Breast epithelium (tissue), 4 donors: ENCODE data around the gene PAIP2. TPM values are rescaled to one million over a fixed set of nuclear protein-coding genes. Genes with fewer than 3 reads are reported as not detected.

Experiments used
- DNase-seq, 2 donors: peaks; one replicate each; pipeline ENCODE4 v3.0.0-alpha.2; 2019; ENCODE audit warnings: low spot score in 2 of 2
- H3K27ac ChIP-seq, 2 donors: fragments of 200-600 bp; sonication (generic) in 1 of 2; one replicate each; pipeline ENCODE4 v1.5.1; 2016 to 2019; ENCODE audit warnings: mild to moderate bottlenecking in 1 of 2
- H3K27me3 ChIP-seq, 2 donors: fragments of 200-600 bp; sonication (generic) in 1 of 2; one replicate each; pipeline versions ENCODE4 v1.5.1 to v1.6.0; 2017 to 2019; ENCODE audit warnings: control low read depth in 1 of 2, mild to moderate bottlenecking in 1 of 2
- H3K36me3 ChIP-seq: fragments of 200-600 bp; one replicate; pipeline ENCODE4 v1.5.1; 2019
- H3K4me1 ChIP-seq, 2 donors: fragments of 200-600 bp; sonication (generic); one replicate each; pipeline ENCODE4 v1.5.1; 2016 to 2019; ENCODE audit warnings: control low read depth in 1 of 2
- H3K4me3 ChIP-seq, 3 donors: fragments of 200-600 bp; sonication (generic); 1 replicate in 2 of 3; 2 replicates in 1 of 3; pipeline ENCODE4 v1.5.1; 2016 to 2019; ENCODE audit warnings: mild to moderate bottlenecking in 3 of 3, moderate library complexity in 2 of 3
- H3K9me3 ChIP-seq, 2 donors: fragments of 200-600 bp; sonication (generic) in 1 of 2; one replicate each; pipeline ENCODE4 v1.5.1; 2016 to 2019; ENCODE audit warnings: control low read depth in 1 of 2
- POLR2A ChIP-seq: fragments of 450-650 bp; IDR thresholded peaks from one replicate; pipeline ENCODE4 v1.6.1; 2016; ENCODE audit warnings: antibody characterized with exemption, mild to moderate bottlenecking, moderate library complexity
- POLR2AphosphoS5 ChIP-seq, 3 donors: sonication (generic); formaldehyde crosslinking; IDR thresholded peaks; one replicate each; pipeline ENCODE4 v1.6.1; 2017; ENCODE audit warnings: antibody characterized with exemption in 3 of 3
- intact Hi-C: fragments of 100-400 bp; cut with DNase I; formaldehyde crosslinking; loops from one replicate; pipeline ENCODE4 v1.15.1; 2023; ENCODE audit warnings: low total_unique reads
- total RNA-seq, 3 donors: library from RNA; depleted of rRNA; stranded (reverse); fragments of >200 nt; gene quantifications; one replicate each; pipeline ENCODE4 v1.1.0, GENCODE V29; 2016
- TF ChIP-seq, protein P1 (sequence below), 3 donors: fragments of 450-650 bp; IDR thresholded peaks; one replicate each; pipeline ENCODE4 v1.5.1; 2016 to 2017; ENCODE audit warnings: antibody characterized with exemption in 3 of 3, mild to moderate bottlenecking in 3 of 3, moderate library complexity in 3 of 3

The PAIP2 gene
- total RNA-seq, 3 donors from 2014 or later = 86.3 to 95.4 (median 95.0) TPM

DNA sequence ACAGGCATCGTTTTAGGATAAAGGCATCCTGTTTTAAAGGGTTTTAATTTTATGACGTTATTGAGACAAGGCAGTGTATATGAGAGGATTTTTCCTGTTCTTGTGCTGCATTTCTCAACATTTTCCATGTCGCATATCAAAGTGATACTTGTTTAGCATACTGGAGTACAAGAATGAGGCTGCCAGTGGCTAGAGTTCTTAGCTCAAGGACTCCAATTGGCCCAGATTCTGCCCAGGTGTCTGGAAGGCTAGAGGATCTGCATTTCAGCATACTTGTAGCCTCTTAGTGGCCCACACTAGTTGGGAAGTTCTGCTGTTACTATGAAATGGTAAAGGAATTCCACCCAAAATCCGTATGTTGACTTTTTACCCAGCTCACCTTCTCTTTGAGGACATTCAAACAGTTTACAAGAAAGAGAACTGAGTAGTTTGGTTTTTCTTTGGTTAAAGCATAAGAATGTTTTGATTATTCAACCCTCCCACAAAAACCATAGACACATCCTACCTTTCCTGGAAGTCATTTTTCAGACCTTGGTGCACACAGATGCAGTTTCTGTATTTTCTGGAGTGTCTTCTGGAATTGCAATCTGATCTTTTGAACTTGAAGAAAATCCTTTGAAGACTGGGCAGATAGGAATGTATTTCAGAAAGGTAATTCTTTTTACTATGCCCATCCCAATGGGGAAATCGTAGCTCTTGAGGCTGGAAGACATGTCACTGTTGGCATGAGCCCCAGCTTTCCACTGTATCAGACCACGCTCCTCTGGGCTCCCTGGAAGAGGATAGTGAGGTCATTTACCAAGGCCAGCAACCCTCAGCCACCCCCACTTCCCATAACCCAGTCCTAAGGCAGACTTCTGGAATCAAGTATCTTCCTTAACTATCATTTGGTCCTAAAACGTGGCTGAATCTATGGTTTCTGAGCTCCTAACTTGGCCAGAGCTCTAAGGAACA lies 30.1 kb downstream of the PAIP2 start:
- TF ChIP-seq, protein P1, sequence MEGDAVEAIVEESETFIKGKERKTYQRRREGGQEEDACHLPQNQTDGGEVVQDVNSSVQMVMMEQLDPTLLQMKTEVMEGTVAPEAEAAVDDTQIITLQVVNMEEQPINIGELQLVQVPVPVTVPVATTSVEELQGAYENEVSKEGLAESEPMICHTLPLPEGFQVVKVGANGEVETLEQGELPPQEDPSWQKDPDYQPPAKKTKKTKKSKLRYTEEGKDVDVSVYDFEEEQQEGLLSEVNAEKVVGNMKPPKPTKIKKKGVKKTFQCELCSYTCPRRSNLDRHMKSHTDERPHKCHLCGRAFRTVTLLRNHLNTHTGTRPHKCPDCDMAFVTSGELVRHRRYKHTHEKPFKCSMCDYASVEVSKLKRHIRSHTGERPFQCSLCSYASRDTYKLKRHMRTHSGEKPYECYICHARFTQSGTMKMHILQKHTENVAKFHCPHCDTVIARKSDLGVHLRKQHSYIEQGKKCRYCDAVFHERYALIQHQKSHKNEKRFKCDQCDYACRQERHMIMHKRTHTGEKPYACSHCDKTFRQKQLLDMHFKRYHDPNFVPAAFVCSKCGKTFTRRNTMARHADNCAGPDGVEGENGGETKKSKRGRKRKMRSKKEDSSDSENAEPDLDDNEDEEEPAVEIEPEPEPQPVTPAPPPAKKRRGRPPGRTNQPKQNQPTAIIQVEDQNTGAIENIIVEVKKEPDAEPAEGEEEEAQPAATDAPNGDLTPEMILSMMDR (IDR thresholded peaks at IDR 0.05) = no peak
- TF ChIP-seq POLR2A = no peak
- no peak for TF ChIP-seq POLR2AphosphoS5 (IDR thresholded peaks at IDR 0.05)
- no peak overlapping the region for H3K4me3 ChIP-seq
- intact Hi-C loops = no loop called here
- H3K4me1 ChIP-seq = no peaks in the 10 kb centered on the region
- H3K27me3 ChIP-seq = no peaks in the 10 kb centered on the region
- no peaks in the 10 kb centered on the region for H3K36me3 ChIP-seq
- no peaks in the 10 kb centered on the region for H3K9me3 ChIP-seq
- peak in 1 of 2 donors; percentile 12 for DNase-seq
- no peak overlapping the region for H3K27ac ChIP-seq

DNA sequence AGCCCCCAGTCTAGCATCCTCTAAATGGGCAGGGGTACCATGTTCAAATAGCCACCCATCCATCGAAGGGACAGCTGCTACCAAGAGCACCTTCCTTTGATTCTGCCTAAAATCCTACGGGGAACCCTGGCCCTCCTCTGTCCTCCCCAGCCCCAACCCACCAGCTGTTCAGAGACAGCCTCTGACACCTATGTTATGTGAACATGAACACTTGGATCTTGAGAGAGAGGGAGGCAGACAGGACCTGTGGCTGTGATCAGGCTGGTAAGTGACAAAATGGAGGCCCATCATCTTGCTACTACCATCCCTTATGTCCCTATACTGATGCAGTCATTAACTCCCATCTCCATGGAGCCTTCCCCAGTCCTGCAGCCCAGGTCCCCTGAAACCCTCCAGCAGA lies 33.3 kb downstream of the PAIP2 start:
- Histone ChIP-seq H3K36me3 (no peaks in the 10 kb centered on the region), H3K27me3 (no peaks in the 10 kb centered on the region), H3K27ac (peak overlapping the region; percentile 78 to 80), H3K9me3 (no peaks in the 10 kb centered on the region), H3K4me1 (no peaks in the 10 kb centered on the region), H3K4me3 (no peak overlapping the region)
- TF ChIP-seq POLR2A (no peak), POLR2AphosphoS5 (IDR thresholded peaks at IDR 0.05) (no peak)
- TF ChIP-seq, protein P1 (IDR thresholded peaks at IDR 0.05) = no peak
- intact Hi-C loops = no loop called here
- DNase-seq = no peak

DNA sequence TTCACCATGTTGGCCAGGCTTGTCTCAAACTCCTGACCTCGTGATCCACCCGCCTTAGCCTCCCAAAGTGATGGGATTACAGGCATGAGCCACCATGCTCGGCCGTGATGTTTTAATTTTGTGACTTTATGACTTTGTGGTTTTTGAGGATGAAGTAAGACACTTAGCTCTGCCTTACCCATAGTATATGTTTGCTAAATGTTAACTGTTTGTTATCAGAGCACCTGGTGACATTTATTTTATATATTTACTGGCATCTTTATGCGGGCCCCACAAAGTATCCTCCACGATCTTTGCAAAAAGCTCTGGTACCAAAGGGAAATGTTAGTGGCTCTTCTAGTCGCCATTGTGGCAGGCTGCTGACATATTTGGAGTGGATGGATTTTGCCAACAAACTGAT lies 34.7 kb downstream of the PAIP2 start:
- Histone ChIP-seq H3K27ac (no peak overlapping the region), H3K36me3 (no peaks in the 10 kb centered on the region), H3K4me1 (no peaks in the 10 kb centered on the region), H3K4me3 (no peak overlapping the region), H3K27me3 (no peaks in the 10 kb centered on the region), H3K9me3 (no peaks in the 10 kb centered on the region)
- intact Hi-C loops = no loop called here
- no peak for TF ChIP-seq POLR2AphosphoS5 (IDR thresholded peaks at IDR 0.05)
- no peak for DNase-seq

DNA sequence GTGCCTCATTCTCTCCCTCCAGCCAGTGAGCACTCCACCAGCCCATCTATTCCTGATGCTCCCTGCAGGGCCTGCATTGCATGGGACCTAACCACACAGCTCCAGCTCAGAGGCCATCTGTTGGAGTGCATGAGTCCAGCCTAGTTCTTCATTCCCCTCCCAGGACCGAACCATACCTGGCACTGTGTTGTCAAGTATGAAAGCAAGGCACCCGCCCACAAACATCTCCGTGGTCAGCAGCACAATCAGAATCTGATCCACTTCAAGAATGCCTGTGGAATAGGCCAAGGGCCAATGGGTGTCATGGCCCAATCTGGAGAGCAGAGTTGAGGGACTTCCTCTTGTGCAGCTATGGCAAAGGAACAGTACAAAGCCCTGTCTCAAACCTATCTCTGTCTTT lies 35.6 kb downstream of the PAIP2 start:
- Histone ChIP-seq H3K4me1 (no peaks in the 10 kb centered on the region), H3K27me3 (no peaks in the 10 kb centered on the region), H3K9me3 (no peaks in the 10 kb centered on the region), H3K4me3 (no peak overlapping the region), H3K36me3 (no peaks in the 10 kb centered on the region), H3K27ac (no peak overlapping the region)
- intact Hi-C loops = no loop called here
- TF ChIP-seq POLR2AphosphoS5 (IDR thresholded peaks at IDR 0.05) = no peak
- no peak for DNase-seq

DNA sequence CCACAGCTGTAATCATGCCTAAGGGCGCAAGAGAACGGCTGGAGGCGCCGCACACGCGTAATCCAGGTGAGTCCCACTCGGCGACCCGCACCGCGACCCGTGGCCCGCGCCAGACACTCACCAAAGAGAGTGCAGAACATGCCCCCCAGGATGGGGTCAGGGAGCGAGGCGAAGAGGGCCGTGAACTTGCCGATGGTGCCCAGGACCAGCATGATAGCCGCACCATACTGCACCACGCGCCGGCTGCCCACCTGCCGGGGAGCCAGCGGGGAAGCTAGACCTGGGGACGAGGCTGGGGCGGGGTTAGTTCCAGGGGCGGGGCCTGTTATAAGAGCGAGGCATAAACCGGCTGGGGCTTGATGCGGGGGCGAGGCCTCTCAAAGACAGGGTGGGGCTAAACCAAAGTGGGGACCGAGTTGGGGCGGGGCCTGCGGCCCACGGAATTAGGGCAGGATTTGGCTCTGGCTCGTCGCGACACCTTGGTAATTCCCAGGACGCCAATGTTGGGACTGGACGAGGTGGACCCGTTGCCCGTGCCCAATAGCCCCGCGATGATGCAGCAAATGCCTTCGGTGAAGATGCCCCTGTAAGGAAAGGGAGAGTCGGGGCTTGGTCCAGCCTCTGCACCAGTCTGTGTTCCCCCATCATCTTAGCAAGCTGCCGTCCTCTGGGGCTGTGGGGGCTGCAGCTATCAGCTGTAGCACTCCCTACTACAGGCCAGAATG lies 36.6 kb downstream of the PAIP2 start:
- DNase-seq = peak in 1 of 2 donors; percentile 41
- Histone ChIP-seq H3K27ac (no peak overlapping the region), H3K9me3 (no peaks in the 10 kb centered on the region), H3K36me3 (no peaks in the 10 kb centered on the region), H3K4me1 (no peaks in the 10 kb centered on the region), H3K27me3 (no peaks in the 10 kb centered on the region), H3K4me3 (no peak overlapping the region)
- TF ChIP-seq, protein P1 (IDR thresholded peaks at IDR 0.05) = no peak
- no peak for TF ChIP-seq POLR2A
- no peak for TF ChIP-seq POLR2AphosphoS5 (IDR thresholded peaks at IDR 0.05)
- intact Hi-C loops = no loop called here

DNA sequence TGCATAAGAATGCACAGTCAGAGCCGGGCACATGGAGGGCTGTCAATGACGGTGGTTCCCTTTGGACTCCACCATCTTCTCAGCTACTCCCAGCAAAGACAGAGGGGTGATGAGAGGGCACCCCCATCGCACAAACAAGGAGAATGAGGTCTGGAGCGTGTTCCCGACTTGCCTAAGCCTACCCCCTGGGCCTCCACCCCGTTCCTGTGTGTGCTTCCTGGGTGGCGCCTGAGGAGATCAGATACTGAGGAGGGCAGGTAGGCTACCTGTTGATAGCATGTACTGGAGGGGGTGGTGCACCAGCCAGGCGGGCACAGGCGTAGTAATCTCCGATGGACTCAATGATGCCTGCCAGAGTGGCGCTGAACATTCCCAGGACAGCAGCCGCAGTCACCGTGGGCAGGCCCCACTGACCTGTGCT lies 37.3 kb downstream of the PAIP2 start:
- Histone ChIP-seq H3K27me3 (no peaks in the 10 kb centered on the region), H3K4me1 (no peaks in the 10 kb centered on the region), H3K36me3 (no peaks in the 10 kb centered on the region), H3K9me3 (no peaks in the 10 kb centered on the region), H3K27ac (no peak overlapping the region), H3K4me3 (no peak overlapping the region)
- TF ChIP-seq POLR2AphosphoS5 (IDR thresholded peaks at IDR 0.05) (no peak), POLR2A (no peak)
- TF ChIP-seq, protein P1 (IDR thresholded peaks at IDR 0.05) = no peak
- DNase-seq = peak in 1 of 2 donors; percentile 39
- intact Hi-C loops = loop anchor here (1.0 kb wide), 1 partner anchor 26 kb away; no protein-coding TSS in a partner anchor
